ENCODE data around the gene SF3A1.

GRCh38 chr22:30327864-30328345 lies 28.8 kb downstream of the SF3A1 start:
- TF ChIP-seq TAF1 (IDR thresholded peaks at IDR 0.05; ENCODE audit: low read depth, low read length) = no peak
- TF ChIP-seq POLR2AphosphoS5 (IDR thresholded peaks at IDR 0.05; ENCODE audit: low read depth, low read length) = no peak
- no peak for TF ChIP-seq POLR2A (IDR thresholded peaks at IDR 0.05; ENCODE audit: low read depth, low read length)
